ENCODE data around the gene SYTL3.
A peak's percentile ranks its signal among the peaks of the same experiment; 100 is the strongest.
"Not testable (repeated sequence)": the region's sequence is repeated elsewhere in the genome, so short reads cannot be mapped to it uniquely, and the experiment has no call there.

The SYTL3 gene

DNA sequence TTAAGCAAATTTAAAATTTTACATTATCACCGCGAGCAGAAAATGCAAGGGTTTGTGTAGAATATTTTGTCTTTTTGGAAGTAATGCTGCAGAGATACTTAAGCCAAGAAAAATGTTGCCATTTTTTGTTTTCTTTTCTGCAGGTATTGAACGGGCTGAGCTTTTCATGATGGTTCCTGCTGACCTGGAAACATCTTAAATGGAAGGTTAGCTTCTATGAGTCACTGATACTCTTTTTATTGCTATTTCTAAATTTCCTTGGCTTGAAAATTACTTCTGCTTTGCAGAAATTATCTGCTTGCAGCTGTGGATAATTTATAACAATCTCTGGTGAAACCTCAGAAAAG is 12.7 kb downstream of the SYTL3 start:
- TF ChIP-seq PAX5 (IDR thresholded peaks at IDR 0.05; ENCODE audit: insufficient read depth, low read length, severe bottlenecking) (no peak), POLR2AphosphoS5 (IDR thresholded peaks at IDR 0.05; ENCODE audit: low read depth, low read length) (no peak), POLR2A (IDR thresholded peaks at IDR 0.05; ENCODE audit: low read depth, low read length) (no peak), SPI1 (IDR thresholded peaks at IDR 0.05; ENCODE audit: low read depth, low read length) (no peak), POU2F2 (IDR thresholded peaks at IDR 0.05; ENCODE audit: low read depth, low read length) (no peak), TAF1 (IDR thresholded peaks at IDR 0.05; ENCODE audit: low read depth, low read length) (no peak)
- FAIRE-seq, result no peak
- DNase-seq (ENCODE audit: insufficient read length, low spot score), result no peak

DNA sequence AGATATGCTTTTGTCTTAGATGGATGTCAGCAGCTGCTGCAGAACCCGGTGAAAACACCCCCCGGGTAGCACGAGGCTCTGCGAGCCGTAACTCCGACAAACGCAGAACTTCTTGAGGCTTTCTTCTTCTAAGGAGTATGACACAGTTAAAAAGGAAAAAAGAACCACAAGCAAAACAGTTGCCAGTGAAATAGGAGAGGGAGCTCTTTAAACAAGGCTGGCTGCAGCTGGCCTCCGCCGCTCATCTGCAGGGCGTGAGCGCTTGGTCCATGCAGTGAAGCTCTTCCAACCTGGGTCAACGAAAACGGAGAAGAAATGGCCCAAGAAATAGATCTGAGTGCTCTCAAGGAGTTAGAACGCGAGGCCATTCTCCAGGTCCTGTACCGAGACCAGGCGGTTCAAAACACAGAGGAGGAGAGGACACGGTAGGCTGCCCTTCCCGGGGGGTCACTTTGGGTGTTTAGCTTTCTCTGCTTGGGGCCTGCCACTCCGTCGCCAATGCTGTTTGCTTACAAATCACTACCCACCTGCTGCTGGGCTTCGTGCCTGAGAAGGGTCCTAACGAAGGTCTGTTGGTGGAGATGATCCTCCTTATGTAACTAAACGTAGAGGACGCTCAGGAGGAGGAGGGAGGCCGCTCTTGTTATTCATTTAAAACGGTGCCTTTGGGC is 13.2 kb downstream of the SYTL3 start:
- no peak for FAIRE-seq

DNA sequence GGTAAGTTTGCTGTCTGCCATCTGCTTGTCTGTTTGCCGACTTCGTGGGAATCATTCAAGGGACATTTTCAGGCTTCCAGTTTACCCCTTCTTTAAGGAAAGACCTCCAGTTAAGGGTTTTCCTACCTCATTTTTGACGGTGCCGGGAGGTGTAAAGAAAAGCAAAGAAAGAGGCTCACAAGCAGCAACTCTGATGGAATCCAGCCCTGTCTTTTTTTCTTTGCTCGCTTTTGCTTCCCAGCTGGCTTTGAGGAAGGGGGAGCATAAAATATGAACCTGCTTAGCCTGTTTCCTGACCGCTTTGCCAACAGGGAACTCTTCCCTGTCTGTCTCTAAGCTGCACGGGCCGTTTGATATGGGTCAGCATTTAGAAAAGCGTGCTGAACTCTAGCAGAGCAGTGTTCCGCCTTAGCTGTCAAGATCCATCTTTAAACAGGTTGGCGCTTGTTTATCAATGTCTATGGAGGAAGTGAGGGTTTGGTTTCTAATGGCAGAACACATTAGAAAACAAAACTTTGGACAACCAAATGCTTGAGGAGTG is 13.8 kb downstream of the SYTL3 start:
- FAIRE-seq, result no peak
- TF ChIP-seq PAX5 (IDR thresholded peaks at IDR 0.05; ENCODE audit: insufficient read depth, low read length, severe bottlenecking) (no peak), SPI1 (IDR thresholded peaks at IDR 0.05; ENCODE audit: low read depth, low read length) (no peak), TAF1 (IDR thresholded peaks at IDR 0.05; ENCODE audit: low read depth, low read length) (no peak), POLR2AphosphoS5 (IDR thresholded peaks at IDR 0.05; ENCODE audit: low read depth, low read length) (no peak), POLR2A (IDR thresholded peaks at IDR 0.05; ENCODE audit: low read depth, low read length) (no peak), POU2F2 (IDR thresholded peaks at IDR 0.05; ENCODE audit: low read depth, low read length) (no peak)
- DNase-seq (ENCODE audit: insufficient read length, low spot score), result no peak

More for the DNA sequence above, 13.2 kb downstream of the SYTL3 start:
- no peak for DNase-seq (ENCODE audit: insufficient read length, low spot score)
- no peak for TF ChIP-seq TAF1 (IDR thresholded peaks at IDR 0.05; ENCODE audit: low read depth, low read length)
- no peak for TF ChIP-seq PAX5 (IDR thresholded peaks at IDR 0.05; ENCODE audit: insufficient read depth, low read length, severe bottlenecking)
- no peak for TF ChIP-seq POLR2A (IDR thresholded peaks at IDR 0.05; ENCODE audit: low read depth, low read length)
- no peak for TF ChIP-seq POU2F2 (IDR thresholded peaks at IDR 0.05; ENCODE audit: low read depth, low read length)
- TF ChIP-seq SPI1 (IDR thresholded peaks at IDR 0.05; ENCODE audit: low read depth, low read length), result no peak
- no peak for TF ChIP-seq POLR2AphosphoS5 (IDR thresholded peaks at IDR 0.05; ENCODE audit: low read depth, low read length)

DNA sequence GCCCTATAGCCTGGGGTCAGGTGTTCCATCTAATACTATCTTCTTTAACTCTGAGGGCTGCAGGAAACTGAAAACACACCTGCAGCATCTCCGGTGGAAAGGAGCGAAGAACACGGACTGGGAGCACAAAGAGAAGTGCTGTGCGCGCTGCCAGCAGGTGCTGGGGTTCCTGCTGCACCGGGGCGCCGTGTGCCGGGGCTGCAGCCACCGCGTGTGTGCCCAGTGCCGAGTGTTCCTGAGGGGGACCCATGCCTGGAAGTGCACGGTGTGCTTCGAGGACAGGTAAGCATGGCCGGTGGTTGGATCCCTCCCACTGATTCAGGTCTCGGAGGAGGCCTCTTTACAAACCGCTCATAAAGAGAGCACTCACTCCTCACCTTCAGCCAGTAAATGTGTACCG is 15.5 kb downstream of the SYTL3 start:
- TF ChIP-seq POU2F2 (IDR thresholded peaks at IDR 0.05; ENCODE audit: low read depth, low read length) (no peak), PAX5 (IDR thresholded peaks at IDR 0.05; ENCODE audit: insufficient read depth, low read length, severe bottlenecking) (no peak), POLR2A (IDR thresholded peaks at IDR 0.05; ENCODE audit: low read depth, low read length) (no peak), POLR2AphosphoS5 (IDR thresholded peaks at IDR 0.05; ENCODE audit: low read depth, low read length) (no peak)
- FAIRE-seq, result no peak
- no peak for DNase-seq (ENCODE audit: insufficient read length, low spot score)

DNA sequence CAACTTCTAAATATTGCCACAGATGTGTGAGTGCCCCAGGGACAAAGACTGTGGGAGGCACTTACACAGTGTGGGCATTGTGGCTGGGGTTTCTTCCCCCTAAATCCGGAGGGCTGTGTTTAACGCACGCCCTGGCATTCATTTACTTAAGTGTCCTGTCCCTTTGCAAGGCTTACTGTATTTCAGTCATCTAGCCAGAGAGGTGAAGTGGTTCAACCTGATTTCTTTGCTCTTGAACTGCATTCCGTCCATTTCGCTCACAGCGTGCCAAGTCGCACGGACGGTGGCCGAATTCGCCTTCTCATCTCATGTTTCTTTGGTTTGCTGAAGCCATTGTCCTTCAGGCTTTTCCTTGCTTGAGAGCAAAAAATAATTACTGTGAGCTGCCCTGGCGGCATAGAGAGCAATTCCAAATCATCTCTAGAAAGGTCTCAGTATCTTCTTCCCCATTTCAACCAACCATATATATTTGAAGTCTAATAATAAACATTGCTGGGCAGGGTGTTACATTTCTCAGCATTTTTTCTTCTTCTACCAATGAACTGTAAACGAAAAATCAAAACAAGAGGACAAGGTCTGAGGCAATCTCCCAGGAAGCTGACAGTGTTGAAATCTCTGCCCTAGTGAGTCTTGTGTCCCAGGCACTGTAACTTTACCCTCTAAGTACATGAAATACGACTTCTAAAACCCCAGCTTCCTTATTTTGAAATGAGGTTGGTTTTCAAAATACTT is 16.9 kb downstream of the SYTL3 start:
- TF ChIP-seq POLR2A (IDR thresholded peaks at IDR 0.05; ENCODE audit: low read depth, low read length) (no peak), SPI1 (IDR thresholded peaks at IDR 0.05; ENCODE audit: low read depth, low read length) (peak; percentile 31; the same call in 1 of the 2 replicates)
- peak; percentile 31 for FAIRE-seq
- DNase-seq (ENCODE audit: insufficient read length, low spot score), result no peak

DNA sequence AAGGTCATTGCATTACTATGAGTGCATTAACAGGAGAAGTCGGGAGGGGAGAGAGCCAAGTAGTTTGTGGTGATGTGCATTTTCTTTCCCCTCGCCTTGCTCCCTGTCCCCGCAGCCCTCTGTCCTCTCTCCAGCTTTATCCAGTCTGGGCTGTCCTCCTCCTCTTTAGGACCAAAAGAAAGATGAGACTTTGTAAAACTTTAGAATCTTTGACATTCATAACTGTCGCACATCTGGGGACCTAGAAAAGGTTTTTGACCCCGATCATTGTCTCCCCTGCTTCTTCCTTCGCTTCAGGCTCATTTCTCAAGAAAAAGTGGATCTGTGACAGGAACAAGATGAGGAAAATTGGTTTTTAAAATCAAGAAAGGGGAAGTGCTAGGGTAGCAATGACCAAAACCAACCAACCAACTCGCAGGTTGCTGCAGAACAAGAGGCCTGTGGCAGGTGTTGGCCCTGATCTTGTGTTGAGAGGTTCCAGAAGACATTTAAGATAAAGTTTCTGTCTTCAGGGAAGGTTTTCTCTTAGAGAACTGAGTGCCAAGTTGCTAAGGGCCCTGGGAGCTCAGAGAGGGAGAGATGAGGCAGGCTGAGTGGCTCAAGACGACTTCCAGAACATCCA is 17.6 kb downstream of the SYTL3 start:
- DNase-seq (ENCODE audit: insufficient read length, low spot score) (no peak), FAIRE-seq (no peak)
- no peak for TF ChIP-seq TAF1 (IDR thresholded peaks at IDR 0.05; ENCODE audit: low read depth, low read length)
- TF ChIP-seq SPI1 (IDR thresholded peaks at IDR 0.05; ENCODE audit: low read depth, low read length), result peak; percentile 92

DNA sequence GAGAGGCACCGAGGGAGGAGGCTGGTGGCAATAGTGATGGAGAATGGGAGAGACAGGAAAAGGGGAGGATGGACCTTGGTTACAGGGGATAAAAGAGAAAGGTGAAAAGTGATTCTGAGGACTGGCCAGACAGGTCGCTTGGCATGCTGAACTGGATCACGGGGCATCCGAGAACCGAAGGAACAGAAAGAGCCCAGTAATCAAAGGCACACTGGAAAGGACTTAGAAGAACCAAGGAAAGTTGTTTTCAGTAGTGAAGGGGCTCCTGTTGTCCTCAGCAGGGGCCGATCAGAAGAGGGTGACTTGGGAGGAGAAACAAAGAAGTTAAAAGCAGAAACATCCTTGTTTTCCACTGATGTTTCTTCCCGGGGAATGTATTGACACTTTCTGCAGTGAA is 18.9 kb downstream of the SYTL3 start:
- TF ChIP-seq POU2F2 (IDR thresholded peaks at IDR 0.05; ENCODE audit: low read depth, low read length) (no peak), PAX5 (IDR thresholded peaks at IDR 0.05; ENCODE audit: insufficient read depth, low read length, severe bottlenecking) (no peak)
- DNase-seq (ENCODE audit: insufficient read length, low spot score), result no peak
- no peak for FAIRE-seq

DNA sequence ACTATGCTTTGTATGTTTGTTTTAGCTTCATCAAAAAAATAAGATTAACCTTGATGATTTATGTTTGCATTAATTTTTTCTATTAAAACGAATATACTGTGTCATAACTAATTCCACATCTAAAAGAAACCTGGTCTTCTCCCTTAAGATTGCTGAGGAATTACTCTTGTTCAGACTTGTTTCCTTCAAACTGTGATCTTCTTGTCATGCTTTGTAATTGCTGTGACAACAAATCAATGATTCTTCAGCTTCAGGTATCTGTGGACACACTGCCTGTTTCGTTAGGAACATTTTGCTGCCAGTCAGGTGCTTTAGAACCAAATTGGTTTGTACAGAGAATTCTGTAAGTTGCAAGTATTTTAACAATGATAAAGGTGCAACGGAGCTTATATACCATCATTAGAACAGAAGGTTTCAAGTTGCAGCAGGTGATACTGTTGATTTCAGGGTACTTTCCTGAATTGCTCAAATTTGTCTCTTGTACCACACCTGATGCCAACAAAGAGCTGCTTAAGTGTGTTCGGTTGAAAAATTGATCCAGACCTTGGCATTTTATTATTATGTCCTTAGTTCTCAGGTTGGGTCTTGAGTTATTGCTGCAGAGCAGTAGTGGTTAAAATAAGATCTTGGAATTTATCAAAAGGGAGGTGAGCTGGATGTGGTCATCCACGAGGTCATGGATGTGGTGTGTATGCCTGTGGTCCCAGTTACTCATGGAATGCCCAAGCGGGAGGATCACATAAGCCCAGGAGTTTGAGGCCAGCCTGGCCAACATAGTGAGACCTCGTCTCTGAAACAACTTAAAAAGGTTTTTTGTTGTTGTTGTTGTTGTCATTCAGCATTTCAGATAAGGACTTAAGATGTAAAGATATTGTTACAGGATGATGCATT is 19.5 kb downstream of the SYTL3 start:
- TF ChIP-seq TAF1 (IDR thresholded peaks at IDR 0.05; ENCODE audit: low read depth, low read length) (no peak), POLR2A (IDR thresholded peaks at IDR 0.05; ENCODE audit: low read depth, low read length) (no peak), PAX5 (IDR thresholded peaks at IDR 0.05; ENCODE audit: insufficient read depth, low read length, severe bottlenecking) (no peak), POLR2AphosphoS5 (IDR thresholded peaks at IDR 0.05; ENCODE audit: low read depth, low read length) (no peak), SPI1 (IDR thresholded peaks at IDR 0.05; ENCODE audit: low read depth, low read length) (no peak), POU2F2 (IDR thresholded peaks at IDR 0.05; ENCODE audit: low read depth, low read length) (no peak)
- DNase-seq (ENCODE audit: insufficient read length, low spot score), result no peak

DNA sequence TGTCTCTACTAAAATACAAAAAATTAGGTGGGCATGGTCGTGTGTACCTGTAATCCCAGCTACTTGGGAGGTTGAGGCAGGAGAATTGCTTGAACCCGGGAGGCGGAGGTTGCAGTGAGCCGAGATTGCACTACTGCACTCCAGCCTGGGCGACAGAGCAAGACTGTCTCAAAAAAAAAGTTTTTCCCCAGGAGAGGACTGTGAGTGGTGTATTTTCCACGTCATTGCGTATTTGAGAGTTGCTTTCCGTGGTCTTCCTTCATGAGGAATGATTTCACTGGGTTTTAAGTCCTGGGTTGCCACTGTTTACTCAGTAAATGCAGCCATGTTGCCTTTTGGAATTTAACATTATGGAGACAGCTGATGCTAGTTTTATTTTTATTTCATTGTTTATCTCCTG is 22.3 kb downstream of the SYTL3 start:
- not testable (repeated sequence) for FAIRE-seq; DNase-seq (ENCODE audit: insufficient read length, low spot score)

More for the DNA sequence above, 19.5 kb downstream of the SYTL3 start:
- FAIRE-seq, result peak; percentile 40
